ENCODE data around the gene CACNA2D3.

DNA sequence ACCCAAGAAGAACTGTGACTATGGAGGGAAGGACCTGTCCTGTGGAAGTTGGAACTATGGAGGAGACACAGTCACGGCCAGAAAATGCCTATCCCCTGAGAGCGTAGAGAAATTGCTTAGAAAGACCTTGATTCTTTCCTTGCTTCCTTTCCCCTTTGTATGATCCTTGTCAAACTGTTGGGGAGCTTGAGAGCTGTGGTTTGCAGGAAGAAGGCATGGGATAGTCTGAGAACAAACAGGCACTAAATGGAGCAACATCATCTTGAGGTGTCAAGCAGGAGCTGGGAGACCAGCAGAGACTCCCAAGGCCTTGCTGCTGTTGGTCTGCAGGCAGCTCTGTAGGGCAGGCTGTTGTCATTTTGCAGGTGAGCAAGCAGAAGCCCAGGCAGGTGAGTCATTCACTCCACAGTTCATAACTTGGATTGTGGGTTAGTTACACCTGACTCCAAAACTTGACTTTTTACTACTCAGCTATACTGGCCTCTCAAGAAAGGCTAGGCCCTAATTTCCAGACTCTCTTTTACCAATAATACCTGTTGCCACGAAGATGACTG is 506.6 kb downstream of the CACNA2D3 start:
- TF ChIP-seq CTCF (conservative IDR thresholded peaks at IDR 0.05; ENCODE audit: low read length) (no peak), EZH2phosphoT487 (IDR thresholded peaks at IDR 0.05; ENCODE audit: borderline replicate concordance, low read depth, low read length) (no peak)
